Epidermal melanocyte (primary cell): Measurements from ENCODE around the gene HS3ST3A1.
"Not testable (repeated sequence)": the region's sequence is repeated elsewhere in the genome, so short reads cannot be mapped to it uniquely, and the experiment has no call there.

Experiments
- DNase-seq: peaks from one replicate; pipeline ENCODE4 v3.0.0; 2011; ENCODE audit warnings: low spot score; ENCODE audit not compliant: insufficient read length

The HS3ST3A1 gene

DNA sequence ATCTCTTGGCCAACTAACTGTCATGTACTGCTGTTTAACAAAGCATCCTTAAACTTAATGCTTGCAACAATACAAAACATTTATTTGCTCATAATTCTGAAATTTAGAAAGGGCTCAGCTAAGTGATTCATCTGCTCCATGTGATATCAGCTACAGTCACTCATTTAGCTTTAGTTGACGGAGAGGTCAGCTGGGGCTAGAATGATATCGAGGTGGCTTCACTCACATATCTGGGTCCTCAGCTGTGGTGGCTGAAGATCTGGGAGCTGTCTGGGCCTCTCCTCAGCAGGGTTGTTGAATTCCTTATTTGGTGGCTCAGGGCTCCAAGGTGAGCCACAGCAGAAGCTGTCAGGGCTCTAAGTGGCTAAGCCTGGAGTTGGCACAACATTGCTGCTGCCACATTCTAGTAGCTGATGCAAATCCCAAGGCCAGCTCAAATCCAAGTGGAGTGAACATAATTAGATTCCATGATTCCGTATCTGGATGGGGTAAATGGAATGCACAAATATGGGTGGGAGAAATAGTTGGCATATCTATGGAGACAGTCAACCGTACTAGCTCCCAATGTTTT lies 62.8 kb downstream of the HS3ST3A1 start:
- DNase-seq = no peak

- DNase-seq = no peak
Measured at GRCh38 chr17:13537871-13538643, 63.7 kb downstream of the HS3ST3A1 start.

- no peak for DNase-seq
Measured at GRCh38 chr17:13537167-13537731, 64.5 kb downstream of the HS3ST3A1 start.

- no peak for DNase-seq
Measured at GRCh38 chr17:13534946-13535345, 66.8 kb downstream of the HS3ST3A1 start.

DNA sequence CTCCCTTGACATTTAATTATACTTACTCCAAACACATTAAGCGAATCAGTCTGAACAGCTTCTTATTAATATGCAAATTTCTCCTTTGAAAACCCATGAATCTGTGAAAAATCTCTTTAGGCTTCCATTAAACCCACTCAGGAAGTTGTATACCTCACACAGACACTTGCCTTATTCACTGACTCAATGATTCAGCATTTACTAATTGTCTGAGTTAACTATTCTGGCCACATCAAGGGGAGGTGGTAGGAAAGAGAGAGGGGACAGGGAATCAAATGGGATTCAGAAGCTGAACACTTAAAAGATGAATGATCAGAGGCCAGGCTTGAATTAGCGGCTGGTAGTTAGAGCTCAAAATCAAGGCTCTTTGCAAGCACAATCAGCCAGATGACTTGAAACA lies 70.0 kb downstream of the HS3ST3A1 start:
- DNase-seq = no peak

DNA sequence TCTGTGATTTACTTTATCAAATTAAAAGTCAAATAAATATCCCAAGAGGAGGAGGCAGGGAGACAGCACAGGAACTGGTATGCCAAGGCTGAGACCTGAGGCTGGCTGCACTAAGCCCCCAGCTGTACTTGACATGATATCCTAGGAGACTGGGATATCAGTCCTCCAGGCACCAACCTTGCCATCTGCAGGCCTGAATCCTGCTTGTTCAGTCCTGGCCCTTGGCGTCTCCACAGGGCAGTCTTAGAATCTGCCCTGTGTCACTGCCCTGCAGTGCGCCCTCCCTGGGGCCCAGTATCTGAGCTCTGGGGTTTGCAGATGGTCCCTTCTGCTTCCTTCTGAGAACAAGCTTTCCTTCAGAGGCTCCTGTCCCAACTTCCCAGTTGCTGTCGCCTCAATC lies 75.9 kb downstream of the HS3ST3A1 start:
- no peak for DNase-seq

- no peak for DNase-seq
Measured at GRCh38 chr17:13523164-13523563, 78.6 kb downstream of the HS3ST3A1 start.

DNA sequence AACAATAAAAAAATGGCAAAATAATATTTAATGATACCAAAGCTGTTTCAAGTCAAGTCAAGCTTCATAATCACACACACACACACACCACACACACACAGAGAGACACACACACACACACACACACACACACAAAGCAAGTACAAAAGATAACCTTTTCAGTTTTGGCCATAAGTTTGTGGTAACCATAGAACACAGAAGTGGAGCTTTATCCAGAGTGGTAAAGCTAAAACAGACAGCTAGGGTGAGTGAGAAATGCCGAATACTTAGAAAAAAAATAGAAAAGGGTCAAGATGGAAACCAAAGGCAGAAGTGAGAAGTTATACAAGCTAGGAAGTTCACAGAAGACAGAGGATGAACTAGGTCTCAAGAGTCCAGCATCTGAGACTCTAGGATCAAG lies 79.0 kb downstream of the HS3ST3A1 start:
- DNase-seq = no peak

GRCh38 chr17:13521784-13522183 lies 79.9 kb downstream of the HS3ST3A1 start:
- no peak for DNase-seq

GRCh38 chr17:13520899-13521572 lies 80.7 kb downstream of the HS3ST3A1 start:
- DNase-seq = peak; percentile 25

DNA sequence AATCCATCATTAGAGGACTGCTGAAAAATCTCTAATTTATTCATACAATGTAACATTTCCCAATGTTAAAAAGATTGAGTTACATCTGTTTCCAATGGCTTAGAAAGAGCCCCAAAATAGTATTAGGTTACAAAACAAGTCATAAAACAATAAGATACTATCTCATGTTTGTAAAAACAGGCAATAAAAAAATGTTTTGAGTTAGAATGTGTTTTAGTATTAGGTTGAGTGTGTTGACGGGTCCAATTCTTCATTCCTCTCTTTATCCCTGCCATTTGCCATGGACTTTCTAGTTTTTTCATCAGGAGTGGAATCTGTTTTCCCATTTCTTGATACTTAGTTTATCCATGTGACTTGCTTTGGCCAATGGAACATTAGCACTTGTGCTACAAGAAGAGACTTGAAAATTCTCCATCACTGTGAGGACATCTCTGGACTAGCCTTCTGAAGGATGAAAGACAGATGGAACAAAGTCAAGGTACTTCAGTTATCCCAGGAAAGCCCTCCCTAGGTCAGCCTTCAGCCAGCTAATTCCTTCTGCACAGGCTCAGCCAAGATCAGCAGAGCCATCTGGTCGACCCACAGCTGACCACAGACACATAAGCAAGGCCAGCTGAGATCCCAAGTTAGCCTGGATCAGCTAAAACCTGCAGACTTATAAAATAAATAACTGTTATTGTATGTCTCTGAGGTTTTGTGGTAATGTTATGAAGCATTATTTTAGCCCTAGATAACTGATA lies 83.3 kb downstream of the HS3ST3A1 start:
- DNase-seq = no peak

- no peak for DNase-seq
Measured at GRCh38 chr17:13513039-13513405, 88.7 kb downstream of the HS3ST3A1 start.

- DNase-seq = no peak
Measured at GRCh38 chr17:13510062-13510461, 91.7 kb downstream of the HS3ST3A1 start.

- DNase-seq = no peak
Measured at GRCh38 chr17:13509527-13509926, 92.2 kb downstream of the HS3ST3A1 start.

DNA sequence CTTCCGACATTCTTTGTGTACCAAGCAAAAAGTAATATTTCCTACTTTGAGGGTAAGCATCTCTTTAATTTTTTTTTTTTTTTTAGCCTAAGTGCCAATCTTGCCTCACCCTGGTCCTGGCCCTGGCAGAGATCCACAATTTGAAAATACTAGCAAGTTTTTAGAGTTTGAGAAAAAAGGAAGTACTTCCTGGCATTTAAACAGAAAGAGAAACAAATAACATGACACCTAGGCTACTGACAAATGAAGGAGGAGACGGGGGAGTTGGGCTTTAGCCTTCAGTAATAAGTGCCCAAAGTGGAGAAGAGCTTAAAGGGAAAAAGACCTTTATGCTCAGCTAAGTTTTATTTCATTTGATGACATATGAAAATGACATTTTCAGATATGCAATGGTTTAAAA lies 92.8 kb downstream of the HS3ST3A1 start:
- DNase-seq = no peak

- DNase-seq = no peak
Measured at GRCh38 chr17:13503526-13503925, 98.2 kb downstream of the HS3ST3A1 start.

GRCh38 chr17:13502263-13502662 lies 99.5 kb downstream of the HS3ST3A1 start:
- DNase-seq = no peak

- DNase-seq = no peak
Measured at GRCh38 chr17:13500947-13501346, 100.8 kb downstream of the HS3ST3A1 start.

GRCh38 chr17:13498184-13498583 lies 103.5 kb downstream of the HS3ST3A1 start:
- no peak for DNase-seq

DNA sequence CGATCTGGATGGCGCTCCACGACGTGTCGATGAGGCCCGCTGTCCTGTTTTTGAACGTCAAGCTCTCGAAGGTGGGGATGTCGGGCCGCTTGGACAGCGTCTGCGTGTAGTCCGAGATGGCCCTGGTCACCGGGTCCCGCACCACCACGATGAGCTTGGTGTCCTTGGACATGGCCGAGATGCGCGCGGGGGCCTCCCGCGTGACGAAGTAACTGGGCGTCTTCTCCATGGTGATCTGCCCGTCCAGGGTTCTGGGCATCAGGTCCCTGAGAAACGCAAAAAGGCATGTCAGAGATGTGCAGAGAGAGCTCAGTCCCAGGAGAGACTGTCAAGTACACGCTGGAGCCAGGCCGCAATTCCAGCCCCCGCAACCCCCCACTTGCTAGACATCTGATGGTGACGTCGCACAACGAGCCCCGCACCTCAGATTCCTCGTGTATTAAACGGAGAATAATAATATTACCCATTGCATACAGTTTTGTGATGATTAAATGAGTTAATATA lies 105.1 kb downstream of the HS3ST3A1 start:
- not testable (repeated sequence) for DNase-seq

GRCh38 chr17:13495423-13495822 lies 106.3 kb downstream of the HS3ST3A1 start:
- DNase-seq = no peak
